HUES64 (cell line): ENCODE data around the gene EIPR1.

Experiments used
- H3K27ac ChIP-seq: 2 replicates; pipeline ENCODE4 v1.7.0; 2013; ENCODE audit warnings: low read depth, low read length, inconsistent platforms
- H3K27me3 ChIP-seq: 2 replicates; pipeline ENCODE4 v1.6.1; 2013; ENCODE audit warnings: mild to moderate bottlenecking, low read length; ENCODE audit not compliant: insufficient read depth
- H3K36me3 ChIP-seq: 2 replicates; pipeline ENCODE4 v1.6.1; 2013; ENCODE audit warnings: mild to moderate bottlenecking, low read length; ENCODE audit not compliant: insufficient read depth
- H3K4me1 ChIP-seq: 2 replicates; pipeline ENCODE4 v1.6.1; 2013; ENCODE audit warnings: mild to moderate bottlenecking, low read length, moderate library complexity; ENCODE audit not compliant: insufficient read depth
- H3K4me3 ChIP-seq: 2 replicates; pipeline ENCODE4 v1.5.1; 2013; ENCODE audit warnings: mild to moderate bottlenecking, low read length, moderate library complexity
- H3K9ac ChIP-seq: 2 replicates; pipeline ENCODE4 v1.6.1; 2013; ENCODE audit warnings: mild to moderate bottlenecking, low read depth, low read length
- H3K9me3 ChIP-seq: 2 replicates; pipeline ENCODE4 v1.6.1; 2013; ENCODE audit warnings: low read depth, low read length; ENCODE audit not compliant: insufficient read depth
- WGBS: fragments of 150-250, 120-280 bp; methylation state at CpG from one replicate; pipeline ENCODE4 v1.1.7; 2013; ENCODE audit warnings: missing lambda C conversion rate; 5-methylcytosine and 5-hydroxymethylcytosine counted together

The EIPR1 gene

DNA sequence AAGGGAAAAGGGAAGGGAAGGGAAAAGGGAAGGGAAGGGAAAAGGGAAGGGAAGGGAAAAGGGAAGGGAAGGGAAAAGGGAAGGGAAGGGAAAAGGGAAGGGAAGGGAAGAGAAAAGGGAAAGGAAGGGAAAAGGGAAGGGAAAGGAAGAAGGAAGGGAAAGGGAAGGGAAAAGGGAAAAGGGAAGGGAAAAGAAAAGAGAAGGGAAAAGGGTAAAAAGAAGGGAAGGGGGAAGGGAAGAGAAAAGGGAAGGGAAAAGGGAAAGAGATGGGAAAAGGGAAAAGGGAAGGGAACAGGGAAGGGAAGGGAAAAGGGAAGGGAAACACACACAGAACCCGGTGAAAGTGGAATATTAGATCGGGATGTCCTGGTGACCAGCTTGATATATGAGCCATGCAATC, 40.8 kb downstream of the EIPR1 start:
- H3K9me3 ChIP-seq, result no peaks in the 10 kb centered on the region
- no peak overlapping the region for H3K27ac ChIP-seq
- WGBS, result 90% methylated on average over 1 of the region's 2 CpGs
- peaks cover 43% of the 10 kb centered on the region for H3K36me3 ChIP-seq
- H3K4me3 ChIP-seq, result no peak overlapping the region
- no peaks in the 10 kb centered on the region for H3K27me3 ChIP-seq
- no peaks in the 10 kb centered on the region for H3K4me1 ChIP-seq
- H3K9ac ChIP-seq, result no peak overlapping the region

DNA sequence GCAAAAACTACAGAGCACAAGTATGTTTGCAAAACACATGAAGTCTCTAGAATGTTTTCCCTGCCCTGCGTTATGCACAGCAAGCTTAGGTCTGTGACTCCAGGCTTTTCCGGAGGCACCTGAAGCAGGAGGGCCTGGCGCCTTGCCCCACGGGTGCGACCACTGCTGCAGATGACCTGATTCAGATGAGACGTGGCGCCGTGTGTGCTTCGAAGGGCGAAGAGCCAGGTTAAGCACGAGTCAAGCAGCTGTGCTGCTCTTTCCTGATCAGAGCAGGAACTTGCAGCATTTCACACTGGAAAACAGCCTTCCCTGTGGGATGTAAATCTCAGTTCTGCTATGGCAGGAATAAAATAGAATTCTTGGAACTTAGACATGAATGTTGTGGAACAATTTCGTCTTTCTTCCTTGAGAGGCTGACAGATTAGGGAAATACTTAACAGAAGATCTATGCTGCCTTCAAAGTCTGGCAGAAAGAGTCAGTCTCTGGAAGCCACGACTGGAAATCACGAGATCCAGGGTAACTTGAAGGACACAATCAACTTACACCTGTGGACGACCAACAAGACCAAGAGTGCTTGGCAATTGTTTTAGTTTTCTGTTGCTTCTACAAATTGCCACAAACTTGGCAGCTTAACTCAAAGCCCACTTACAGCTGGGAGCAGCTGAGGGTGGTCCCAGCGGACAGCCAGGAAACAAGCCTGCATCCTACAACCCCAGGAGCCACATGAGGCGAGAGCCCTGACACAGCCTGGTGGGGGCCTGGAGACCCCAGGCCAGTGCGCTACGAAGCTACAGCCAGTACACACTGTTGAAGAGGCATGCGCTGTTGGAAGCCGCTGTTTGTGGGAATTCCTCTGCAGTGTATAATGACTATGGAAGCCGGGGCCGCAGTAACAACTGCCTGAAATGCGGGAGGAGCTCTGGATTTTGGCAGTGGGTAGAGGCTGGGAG, 42.9 kb downstream of the EIPR1 start:
- no peak overlapping the region for H3K27ac ChIP-seq
- H3K4me1 ChIP-seq, result no peaks in the 10 kb centered on the region
- no peaks in the 10 kb centered on the region for H3K9me3 ChIP-seq
- 96% methylated on average over 24 of the region's 24 CpGs for WGBS
- H3K36me3 ChIP-seq, result peaks cover 48% of the 10 kb centered on the region
- H3K27me3 ChIP-seq, result no peaks in the 10 kb centered on the region
- H3K4me3 ChIP-seq, result no peak overlapping the region
- H3K9ac ChIP-seq, result no peak overlapping the region

DNA sequence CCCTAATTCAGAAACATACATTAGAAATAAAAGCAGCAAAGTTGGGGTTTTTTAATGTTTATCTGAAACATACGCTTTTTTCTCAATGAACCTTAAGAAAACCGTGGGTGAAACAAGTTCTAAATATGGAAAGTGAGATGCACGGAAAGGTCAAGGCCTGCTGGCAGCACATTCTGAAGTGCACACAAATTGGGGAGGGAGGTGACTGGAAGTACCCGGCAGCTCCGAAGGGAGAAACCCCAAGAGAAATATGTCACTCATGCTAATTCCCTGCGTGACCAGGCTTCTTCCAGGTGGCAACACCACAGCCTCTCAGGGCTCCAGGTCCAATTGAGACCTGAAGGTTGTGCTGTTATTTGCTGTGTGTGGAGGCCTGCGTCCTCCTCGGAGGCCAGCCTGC, 45.5 kb downstream of the EIPR1 start:
- Histone ChIP-seq H3K9me3 (no peaks in the 10 kb centered on the region), H3K36me3 (peaks cover 45% of the 10 kb centered on the region), H3K9ac (no peak overlapping the region), H3K4me1 (no peaks in the 10 kb centered on the region), H3K27ac (no peak overlapping the region), H3K4me3 (no peak overlapping the region), H3K27me3 (no peaks in the 10 kb centered on the region)
- WGBS, result 96% methylated on average over 8 of the region's 8 CpGs

DNA sequence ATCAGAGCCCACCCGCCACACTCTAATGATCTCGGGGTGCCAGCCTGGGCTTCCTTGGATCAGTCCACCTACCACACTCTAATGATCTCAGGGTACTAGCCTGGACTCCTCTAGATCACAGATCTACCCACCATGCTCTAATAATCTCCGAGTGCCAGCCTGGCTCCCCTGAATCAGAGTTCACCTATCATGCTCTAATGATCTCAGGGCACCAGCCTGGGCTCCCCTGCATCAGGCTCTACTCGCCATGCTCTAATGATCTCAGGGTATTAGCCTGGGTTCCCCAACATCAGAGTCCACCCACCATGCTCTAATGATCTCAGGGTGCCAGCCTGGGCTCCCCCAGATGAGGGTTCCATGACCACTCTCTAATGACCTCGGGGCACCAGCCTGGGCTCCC, 48.1 kb downstream of the EIPR1 start:
- peaks cover 3% of the 10 kb centered on the region for H3K4me1 ChIP-seq
- 91% methylated on average over 5 of the region's 5 CpGs for WGBS
- no peaks in the 10 kb centered on the region for H3K9me3 ChIP-seq
- no peak overlapping the region for H3K4me3 ChIP-seq
- H3K27me3 ChIP-seq, result no peaks in the 10 kb centered on the region
- H3K9ac ChIP-seq, result no peak overlapping the region
- no peak overlapping the region for H3K27ac ChIP-seq
- H3K36me3 ChIP-seq, result peaks cover 27% of the 10 kb centered on the region

DNA sequence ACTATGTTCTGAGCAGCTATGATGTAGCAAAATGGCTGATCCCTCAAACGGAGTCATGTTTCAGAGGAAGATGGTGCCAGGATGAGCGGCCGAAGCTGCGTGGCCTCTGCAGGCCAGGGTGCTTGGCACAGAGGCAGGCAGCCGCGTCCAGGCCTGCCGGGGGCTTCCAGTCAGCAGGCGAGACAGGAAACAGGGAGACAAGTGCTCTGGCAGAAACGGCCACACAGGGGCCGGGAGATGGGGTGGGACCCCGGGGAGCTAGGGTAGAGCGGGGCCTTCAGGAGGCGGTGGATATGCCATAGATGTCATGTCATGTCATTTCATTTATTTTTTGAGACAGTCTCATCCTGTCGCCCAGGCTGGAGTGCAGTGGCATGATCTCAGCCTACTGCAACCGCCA, 50.7 kb downstream of the EIPR1 start:
- H3K36me3 ChIP-seq, result peaks cover 13% of the 10 kb centered on the region
- 95% methylated on average over 15 of the region's 15 CpGs for WGBS

DNA sequence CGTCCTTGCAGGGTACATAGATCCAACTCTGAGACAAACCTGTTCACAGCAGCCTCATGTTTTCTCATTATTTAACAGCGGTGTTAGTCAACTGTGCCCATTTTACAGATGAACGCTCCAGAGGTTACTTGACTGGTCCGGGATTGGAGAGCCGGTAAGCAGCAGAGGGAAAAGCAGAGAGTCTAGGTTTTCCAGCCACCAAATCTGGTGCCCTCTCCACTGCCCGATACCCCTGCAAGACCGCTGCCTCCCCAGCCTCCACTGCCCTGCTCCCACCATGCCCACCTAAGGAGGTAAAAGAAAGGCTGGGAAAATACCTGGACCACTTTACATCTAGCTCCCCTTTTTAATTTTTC, 51.5 kb downstream of the EIPR1 start:
- Histone ChIP-seq H3K27ac (no peak overlapping the region), H3K36me3 (peaks cover 11% of the 10 kb centered on the region), H3K4me3 (no peak overlapping the region), H3K4me1 (peaks cover 6% of the 10 kb centered on the region), H3K27me3 (no peaks in the 10 kb centered on the region), H3K9me3 (no peaks in the 10 kb centered on the region), H3K9ac (no peak overlapping the region)
- WGBS, result 97% methylated on average over 7 of the region's 7 CpGs

More for the DNA sequence above, 50.7 kb downstream of the EIPR1 start:
- H3K4me1 ChIP-seq, result peaks cover 3% of the 10 kb centered on the region
- no peak overlapping the region for H3K27ac ChIP-seq
- H3K27me3 ChIP-seq, result no peaks in the 10 kb centered on the region
- H3K9me3 ChIP-seq, result no peaks in the 10 kb centered on the region
- H3K4me3 ChIP-seq, result no peak overlapping the region
- no peak overlapping the region for H3K9ac ChIP-seq

DNA sequence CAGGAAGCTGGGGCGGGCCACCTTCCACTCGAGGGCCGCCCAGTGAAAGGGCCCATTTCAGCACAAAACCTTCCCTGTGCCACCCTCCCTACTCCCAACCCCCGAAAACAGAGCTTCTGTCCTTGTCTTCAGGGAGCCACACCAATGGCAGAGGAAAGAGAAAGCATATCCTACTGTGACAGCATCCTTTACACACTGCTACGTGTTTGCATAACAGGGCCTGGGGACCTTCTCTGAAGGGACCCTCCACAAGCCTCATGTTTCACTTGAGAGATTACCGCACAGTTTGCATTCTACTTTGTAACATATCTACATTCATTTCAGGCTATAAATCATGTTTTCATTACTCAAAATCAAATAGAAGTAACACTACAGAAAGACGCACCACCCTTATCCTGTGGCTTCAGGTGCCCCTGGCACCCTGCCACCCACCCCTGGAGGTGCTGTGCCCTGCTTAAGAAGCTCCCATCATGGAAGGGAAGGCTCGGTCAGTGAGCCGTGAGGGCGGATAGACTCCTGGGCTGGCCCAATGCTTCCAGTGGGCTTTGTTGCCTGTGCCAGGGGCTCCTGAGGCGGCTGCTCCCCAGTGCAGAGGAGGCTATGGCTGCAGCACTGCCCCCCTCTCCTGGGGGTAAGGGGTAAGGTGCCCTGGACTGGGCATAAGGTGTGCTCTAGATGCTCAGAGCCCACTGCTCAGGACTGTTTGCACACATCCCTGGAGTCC, 52.0 kb downstream of the EIPR1 start:
- Histone ChIP-seq H3K36me3 (peaks cover 6% of the 10 kb centered on the region), H3K4me3 (no peak overlapping the region), H3K27me3 (no peaks in the 10 kb centered on the region), H3K9ac (no peak overlapping the region), H3K27ac (no peak overlapping the region), H3K9me3 (no peaks in the 10 kb centered on the region), H3K4me1 (peaks cover 12% of the 10 kb centered on the region)
- WGBS, result 85% methylated on average over 11 of the region's 11 CpGs

DNA sequence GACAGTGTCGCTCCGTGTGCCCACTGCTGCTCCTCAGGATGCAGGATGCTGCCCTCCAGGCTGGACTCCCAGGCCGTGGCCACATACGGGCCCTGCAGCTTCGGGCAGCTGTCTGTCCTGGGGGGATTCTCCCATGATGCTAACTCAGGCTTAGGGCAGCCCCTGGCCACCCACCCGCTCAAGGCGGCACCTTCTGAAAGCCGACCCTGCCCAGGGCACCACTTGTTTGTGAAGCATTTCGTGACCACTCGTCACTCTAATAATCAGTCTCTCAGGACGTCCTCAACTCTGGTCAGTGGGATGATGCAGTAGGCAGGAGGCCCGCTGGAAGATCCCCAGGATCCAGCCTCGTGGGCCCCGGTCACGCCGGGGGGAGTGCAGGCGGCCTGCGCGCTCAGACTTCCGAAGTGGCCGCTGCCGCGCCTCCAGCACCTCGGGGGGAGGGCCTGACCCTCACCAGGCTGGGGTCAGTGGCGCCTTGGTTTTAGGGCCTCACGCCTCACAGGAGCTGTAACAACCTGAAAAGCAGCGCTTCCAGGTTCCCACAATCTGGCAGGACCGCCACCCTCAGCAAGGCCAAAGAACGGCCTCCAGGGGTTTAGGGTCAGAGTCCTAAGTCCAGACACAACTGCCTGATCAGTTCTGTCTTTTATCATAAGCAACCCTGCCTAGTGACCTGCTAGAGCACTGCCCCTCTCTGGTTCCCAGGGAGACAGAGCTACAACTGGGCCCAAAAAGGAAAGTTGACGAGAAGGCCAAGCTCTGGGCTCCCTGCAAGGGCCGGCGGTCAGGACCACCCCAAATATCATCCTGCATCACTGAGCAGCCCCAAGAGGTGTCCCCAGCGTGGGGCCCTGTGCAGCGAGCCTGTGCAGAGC, 53.0 kb downstream of the EIPR1 start:
- H3K9me3 ChIP-seq, result no peaks in the 10 kb centered on the region
- no peak overlapping the region for H3K4me3 ChIP-seq
- peaks cover 12% of the 10 kb centered on the region for H3K4me1 ChIP-seq
- H3K9ac ChIP-seq, result no peak overlapping the region
- WGBS, result 95% methylated on average over 34 of the region's 34 CpGs
- no peaks in the 10 kb centered on the region for H3K27me3 ChIP-seq
- no peaks in the 10 kb centered on the region for H3K36me3 ChIP-seq
- no peak overlapping the region for H3K27ac ChIP-seq

DNA sequence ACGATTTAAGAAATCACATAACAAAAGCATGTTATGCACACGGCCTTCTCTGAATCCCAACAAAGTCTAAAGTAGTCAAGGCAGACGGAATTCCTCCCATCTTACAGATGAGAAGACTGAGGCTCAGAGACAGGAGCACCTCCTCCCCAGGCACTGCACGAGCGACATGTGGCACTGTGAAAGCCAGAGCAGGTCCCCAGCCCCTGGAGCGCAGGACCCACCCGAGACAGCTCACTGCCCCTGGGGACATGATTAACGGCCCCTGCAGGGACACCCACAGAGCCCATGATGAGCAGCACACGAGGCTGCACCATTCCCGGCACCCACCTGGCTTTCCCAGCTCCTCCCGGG, 53.6 kb downstream of the EIPR1 start:
- no peaks in the 10 kb centered on the region for H3K36me3 ChIP-seq
- no peaks in the 10 kb centered on the region for H3K27me3 ChIP-seq
- H3K27ac ChIP-seq, result no peak overlapping the region
- no peak overlapping the region for H3K4me3 ChIP-seq
- H3K9ac ChIP-seq, result no peak overlapping the region
- no peaks in the 10 kb centered on the region for H3K9me3 ChIP-seq
- H3K4me1 ChIP-seq, result peaks cover 12% of the 10 kb centered on the region
- 95% methylated on average over 11 of the region's 11 CpGs for WGBS

DNA sequence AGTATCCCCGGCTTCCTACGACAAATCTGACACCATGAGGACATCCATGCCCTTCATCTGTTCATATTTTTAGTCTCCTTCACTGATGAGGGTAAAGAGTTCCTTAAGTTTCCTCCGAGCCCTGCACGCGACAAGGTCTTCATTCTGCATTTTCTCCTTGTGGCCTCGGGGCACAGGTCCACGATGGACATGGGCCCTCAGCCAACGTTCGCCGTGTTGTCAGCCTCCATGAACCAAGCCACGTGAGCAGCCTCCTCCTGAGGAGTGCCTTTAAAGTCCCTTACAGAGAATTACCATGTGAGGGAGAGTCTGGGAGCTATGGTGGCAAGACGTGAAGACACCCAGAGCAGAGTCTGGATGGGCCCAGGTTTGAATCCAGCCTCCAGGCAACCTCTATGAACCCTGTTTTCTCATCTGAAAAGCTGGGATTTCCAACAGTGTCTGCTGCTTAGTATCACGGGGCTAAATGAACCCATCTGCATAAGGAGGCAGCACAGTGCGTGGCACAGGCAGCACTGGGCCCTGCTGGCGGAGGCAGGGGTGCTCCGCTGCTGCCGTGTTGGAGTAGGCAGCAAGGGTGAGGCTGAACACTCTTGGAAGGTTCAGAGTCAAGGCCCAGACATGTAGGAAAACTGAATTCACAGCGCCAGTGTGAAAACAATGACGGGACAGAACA, 54.1 kb downstream of the EIPR1 start:
- H3K9ac ChIP-seq, result no peak overlapping the region
- WGBS, result 96% methylated on average over 19 of the region's 19 CpGs
- no peak overlapping the region for H3K27ac ChIP-seq
- no peaks in the 10 kb centered on the region for H3K9me3 ChIP-seq
- peaks cover 3% of the 10 kb centered on the region; the same call in 1 of the 2 replicates for H3K36me3 ChIP-seq
- no peak overlapping the region for H3K4me3 ChIP-seq
- H3K4me1 ChIP-seq, result peaks cover 12% of the 10 kb centered on the region
- no peaks in the 10 kb centered on the region for H3K27me3 ChIP-seq
